GM23248 (cell line): ENCODE data around the gene DBI. TPM values are rescaled to one million over a fixed set of nuclear protein-coding genes. Genes with fewer than 3 reads are reported as not detected.

Experiments used
- DNase-seq: peaks from one replicate; pipeline ENCODE4 v3.0.0-alpha.2; 2015
- H2AFZ ChIP-seq: fragments of 200-600 bp; sonication (generic); 2 replicates; pipeline ENCODE4 v1.6.1; 2016; ENCODE audit warnings: antibody characterized with exemption
- H3F3A ChIP-seq: fragments of 200-600 bp; sonication (generic); 2 replicates; pipeline ENCODE4 v1.6.1; 2016; ENCODE audit warnings: mild to moderate bottlenecking, antibody characterized with exemption, mixed run types; ENCODE audit not compliant: insufficient read depth
- H3K27ac ChIP-seq: fragments of 200-600 bp; sonication (generic); 2 replicates; pipeline ENCODE4 v1.5.1; 2016; ENCODE audit warnings: mild to moderate bottlenecking
- H3K27me3 ChIP-seq: fragments of 200-600 bp; sonication (generic); replicated peaks from 2 replicates; pipeline ENCODE4 v1.6.1; 2016; ENCODE audit warnings: mild to moderate bottlenecking; ENCODE audit not compliant: insufficient read depth
- H3K36me3 ChIP-seq: fragments of 200-600 bp; sonication (generic); 2 replicates; pipeline ENCODE4 v1.6.1; 2016; ENCODE audit warnings: low read depth, mild to moderate bottlenecking
- H3K4me1 ChIP-seq: fragments of 200-600 bp; sonication (generic); 2 replicates; pipeline ENCODE4 v1.6.1; 2016; ENCODE audit warnings: mild to moderate bottlenecking; ENCODE audit not compliant: insufficient read depth
- H3K4me2 ChIP-seq: fragments of 200-600 bp; sonication (generic); one replicate; pipeline ENCODE4 v1.6.1; 2016; ENCODE audit warnings: mild to moderate bottlenecking; ENCODE audit not compliant: unreplicated experiment
- H3K4me3 ChIP-seq: fragments of 200-600 bp; sonication (generic); 2 replicates; pipeline ENCODE4 v1.5.1; 2016; ENCODE audit warnings: mild to moderate bottlenecking
- H3K79me2 ChIP-seq: fragments of 200-600 bp; sonication (generic); 2 replicates; pipeline ENCODE4 v1.6.1; 2016; ENCODE audit warnings: mild to moderate bottlenecking; ENCODE audit not compliant: insufficient read depth
- H3K9ac ChIP-seq: fragments of 200-600 bp; sonication (generic); 2 replicates; pipeline ENCODE4 v1.6.1; 2016; ENCODE audit warnings: mild to moderate bottlenecking
- H3K9me2 ChIP-seq: fragments of 200-600 bp; sonication (generic); 2 replicates; pipeline ENCODE4 v1.6.1; 2016; ENCODE audit warnings: mixed run types, mild to moderate bottlenecking, moderate library complexity; ENCODE audit not compliant: insufficient read depth
- H3K9me3 ChIP-seq: fragments of 200-600 bp; sonication (generic); one replicate; pipeline ENCODE4 v1.6.1; 2017; ENCODE audit warnings: low read depth
- H4K20me1 ChIP-seq: fragments of 200-600 bp; sonication (generic); 2 replicates; pipeline ENCODE4 v1.6.0; 2016; ENCODE audit not compliant: insufficient read depth
- EZH2 ChIP-seq: fragments of 200-600 bp; sonication (generic); IDR thresholded peaks from 2 replicates; pipeline ENCODE4 v1.6.1; 2018; ENCODE audit warnings: antibody characterized with exemption, mild to moderate bottlenecking; ENCODE audit not compliant: insufficient read depth, poor library complexity, severe bottlenecking
- EZH2phosphoT487 ChIP-seq: fragments of 200-600 bp; sonication (generic); IDR thresholded peaks from 2 replicates; pipeline ENCODE4 v1.6.1; 2018; ENCODE audit warnings: antibody characterized with exemption, moderate library complexity, mild to moderate bottlenecking, low read depth; ENCODE audit not compliant: insufficient read depth
- WGBS, 2 experiments: methylation state at CpG; one replicate each; pipeline ENCODE4 v1.1.6; 2015 to 2017; ENCODE audit warnings: low lambda C conversion rate in 2 of 2, low coverage in 1 of 2; ENCODE audit errors: missing lambda C conversion rate in 2 of 2; 5-methylcytosine and 5-hydroxymethylcytosine counted together
- in situ Hi-C: fragments of 300-500 bp; cut with MboI; formaldehyde crosslinking; loops from 2 replicates; pipeline ENCODE4 v1.15.0; 2020
- polyA plus RNA-seq: library from polyadenylated mRNA; unstranded; fragments of >200 nt; fragmentation: Nextera tagmentation; extraction: Ambion mirVana; gene quantifications from 2 replicates; pipeline ENCODE4 v1.2.1, GENCODE V29; 2016
- total RNA-seq: library from RNA; depleted of rRNA; stranded (reverse); fragments of >200 nt; shearing (Covaris generic); gene quantifications from 2 replicates; pipeline ENCODE4 v1.2.3, GENCODE V29; 2014

Gene DBI
- total and polyA plus RNA-seq, 2 experiments from 2014 or later: 41.6 to 199 TPM

- Histone ChIP-seq H3K4me2 (no peak overlapping the region), H3K36me3 (no peaks in the 10 kb centered on the region), H3K4me3 (no peak overlapping the region), H4K20me1 (no peaks in the 10 kb centered on the region), H3K9me2 (no peaks in the 10 kb centered on the region), H3K4me1 (no peaks in the 10 kb centered on the region), H3F3A (no peaks in the 10 kb centered on the region), H3K9me3 (no peaks in the 10 kb centered on the region), H2AFZ (no peak overlapping the region), H3K79me2 (no peaks in the 10 kb centered on the region), H3K27me3 (no peaks in the 10 kb centered on the region), H3K27ac (no peak overlapping the region), H3K9ac (no peak overlapping the region)
- in situ Hi-C loops: no loop called here
- TF ChIP-seq EZH2 (no peak), EZH2phosphoT487 (no peak)
- no peak for DNase-seq
- 88 to 89% methylated on average over 2 of the region's 2 CpGs for WGBS, 2 experiments
Observed at GRCh38 chr2:119341684-119342083, 25.1 kb upstream of the DBI start.

DNA sequence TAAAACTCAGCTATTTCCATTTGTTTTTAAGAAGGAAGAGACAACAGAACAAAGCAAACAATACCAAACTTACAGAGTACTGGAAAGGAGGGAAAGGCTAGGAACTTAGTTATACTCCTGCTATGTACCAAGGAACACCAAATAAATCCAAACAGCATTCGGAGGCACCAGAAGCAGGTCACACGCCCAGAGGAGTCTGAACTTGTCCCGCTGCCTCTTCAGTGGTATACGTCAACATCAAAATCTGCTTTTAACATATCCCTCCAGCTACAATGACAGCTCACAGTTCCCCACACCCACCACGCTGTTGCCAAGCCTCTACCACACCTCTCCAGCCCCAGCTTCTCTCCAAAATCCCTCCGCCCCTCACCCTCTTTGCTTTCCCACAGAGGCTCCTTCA lies 17.5 kb upstream of the DBI start:
- H3K9me2 ChIP-seq: no peaks in the 10 kb centered on the region
- no peak overlapping the region for H2AFZ ChIP-seq
- H3K9ac ChIP-seq: no peak overlapping the region
- H3F3A ChIP-seq: no peaks in the 10 kb centered on the region
- DNase-seq: no peak
- H4K20me1 ChIP-seq: no peaks in the 10 kb centered on the region
- TF ChIP-seq EZH2 (no peak), EZH2phosphoT487 (no peak)
- H3K27ac ChIP-seq: no peak overlapping the region
- H3K4me2 ChIP-seq: no peak overlapping the region
- H3K9me3 ChIP-seq: no peaks in the 10 kb centered on the region
- no peaks in the 10 kb centered on the region for H3K27me3 ChIP-seq
- H3K36me3 ChIP-seq: no peaks in the 10 kb centered on the region
- no peak overlapping the region for H3K4me3 ChIP-seq
- in situ Hi-C loops: no loop called here
- no peaks in the 10 kb centered on the region for H3K79me2 ChIP-seq
- 88 to 90% methylated on average over 6 of the region's 6 CpGs for WGBS, 2 experiments
- no peaks in the 10 kb centered on the region for H3K4me1 ChIP-seq

DNA sequence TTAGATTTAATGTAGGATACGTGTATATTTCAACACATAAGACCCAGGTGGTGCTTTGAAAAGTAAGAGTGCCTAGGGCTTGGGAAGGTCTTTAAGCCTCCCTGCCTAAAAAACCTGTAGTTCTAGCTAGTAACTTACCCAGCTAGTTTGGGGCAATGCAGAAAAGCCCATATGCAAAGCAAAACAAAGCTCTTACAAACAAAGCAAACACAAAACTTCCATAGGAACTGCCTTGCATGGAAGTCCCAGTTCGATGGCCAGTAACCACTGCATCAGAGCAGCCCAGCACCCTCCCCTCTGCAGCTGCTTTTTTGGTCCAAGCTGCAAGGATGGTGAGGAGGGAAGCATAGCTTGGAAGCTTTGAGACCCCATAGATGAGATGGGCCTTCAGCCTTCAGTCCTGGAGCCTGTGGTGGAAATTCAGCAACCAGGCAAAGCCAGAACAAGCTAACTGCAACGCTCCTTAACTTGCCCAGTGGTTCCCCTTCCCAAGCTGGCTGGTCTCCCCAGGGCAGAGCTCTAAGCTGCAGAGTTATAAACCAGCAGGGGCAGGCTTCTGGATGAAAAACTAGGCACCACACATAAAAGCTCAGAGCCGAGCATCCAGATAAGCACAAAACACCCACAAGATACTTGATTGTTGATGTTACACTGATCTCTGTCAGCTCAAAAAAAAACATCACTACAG lies 16.3 kb upstream of the DBI start:
- no peaks in the 10 kb centered on the region for H4K20me1 ChIP-seq
- H3K4me2 ChIP-seq: no peak overlapping the region
- no peak overlapping the region for H3K9ac ChIP-seq
- no peaks in the 10 kb centered on the region for H3K9me2 ChIP-seq
- TF ChIP-seq EZH2phosphoT487 (no peak), EZH2 (no peak)
- H3F3A ChIP-seq: no peaks in the 10 kb centered on the region
- H3K27me3 ChIP-seq: no peaks in the 10 kb centered on the region
- H2AFZ ChIP-seq: no peak overlapping the region
- no peak overlapping the region for H3K27ac ChIP-seq
- in situ Hi-C loops: no loop called here
- H3K79me2 ChIP-seq: no peaks in the 10 kb centered on the region
- 75 to 77% methylated on average over 4 of the region's 4 CpGs for WGBS, 2 experiments
- H3K36me3 ChIP-seq: no peaks in the 10 kb centered on the region
- DNase-seq: no peak
- H3K4me1 ChIP-seq: no peaks in the 10 kb centered on the region
- H3K4me3 ChIP-seq: no peak overlapping the region
- no peaks in the 10 kb centered on the region for H3K9me3 ChIP-seq

DNA sequence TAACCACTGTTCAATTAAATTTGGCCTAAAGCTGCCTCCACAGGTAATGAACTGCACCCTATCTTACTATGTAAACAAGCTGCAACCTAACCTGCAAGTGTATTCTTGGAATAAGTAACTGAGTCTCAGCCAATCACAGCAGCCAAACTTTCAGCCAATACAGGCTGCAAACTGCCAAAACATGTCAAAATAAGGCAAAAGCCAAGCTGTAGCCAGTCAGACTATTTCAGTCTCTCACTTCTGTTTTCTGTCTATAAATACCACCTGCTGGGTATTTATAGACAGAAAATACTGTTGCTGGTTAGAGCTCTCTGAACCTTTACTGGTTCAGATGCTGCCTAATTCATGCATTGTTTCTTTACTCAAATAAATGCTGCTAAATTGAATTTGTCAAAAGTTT lies 14.4 kb upstream of the DBI start:
- TF ChIP-seq EZH2phosphoT487 (no peak), EZH2 (no peak)
- no peaks in the 10 kb centered on the region for H3K4me1 ChIP-seq
- H3K4me2 ChIP-seq: no peak overlapping the region
- no peak overlapping the region for H3K4me3 ChIP-seq
- H3K9ac ChIP-seq: no peak overlapping the region
- in situ Hi-C loops: no loop called here
- no peak for DNase-seq
- H3K36me3 ChIP-seq: no peaks in the 10 kb centered on the region
- H3K9me3 ChIP-seq: no peaks in the 10 kb centered on the region
- no peak overlapping the region for H3K27ac ChIP-seq
- H3K27me3 ChIP-seq: no peaks in the 10 kb centered on the region
- no peak overlapping the region for H2AFZ ChIP-seq
- no peaks in the 10 kb centered on the region for H3K79me2 ChIP-seq
- H3F3A ChIP-seq: no peaks in the 10 kb centered on the region
- H3K9me2 ChIP-seq: no peaks in the 10 kb centered on the region
- no peaks in the 10 kb centered on the region for H4K20me1 ChIP-seq

DNA sequence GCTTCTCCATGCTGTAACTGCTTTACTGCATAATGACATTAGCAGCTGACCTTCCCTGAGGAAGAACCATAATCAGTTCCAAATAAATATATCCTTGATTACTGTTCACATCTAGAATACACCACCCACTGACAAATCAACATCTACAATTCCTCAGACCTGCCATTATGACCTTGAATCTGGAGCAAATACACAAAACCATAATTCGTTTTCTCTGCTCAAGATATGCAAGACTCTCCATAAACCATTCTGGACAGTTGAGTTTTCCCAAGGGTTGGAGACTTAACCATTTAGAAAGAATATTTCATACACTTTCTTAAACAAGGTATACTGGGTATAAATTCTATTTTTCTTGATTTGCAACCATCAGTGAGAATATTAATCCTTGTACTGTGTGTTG lies 11.9 kb upstream of the DBI start:
- no peaks in the 10 kb centered on the region for H3K79me2 ChIP-seq
- no peak overlapping the region for H2AFZ ChIP-seq
- in situ Hi-C loops: no loop called here
- DNase-seq: no peak
- no peaks in the 10 kb centered on the region for H3K9me2 ChIP-seq
- H3K27ac ChIP-seq: no peak overlapping the region
- H3K4me1 ChIP-seq: no peaks in the 10 kb centered on the region
- H3K27me3 ChIP-seq: no peaks in the 10 kb centered on the region
- no peaks in the 10 kb centered on the region for H3K9me3 ChIP-seq
- H3K36me3 ChIP-seq: no peaks in the 10 kb centered on the region
- no peak overlapping the region for H3K4me2 ChIP-seq
- TF ChIP-seq EZH2phosphoT487: no peak
- no peak for TF ChIP-seq EZH2
- no peak overlapping the region for H3K9ac ChIP-seq
- H3K4me3 ChIP-seq: no peak overlapping the region
- 82 to 90% methylated on average over 1 of the region's 1 CpG for WGBS, 2 experiments
- H4K20me1 ChIP-seq: no peaks in the 10 kb centered on the region
- H3F3A ChIP-seq: no peaks in the 10 kb centered on the region
